ENCODE results near the gene PLEKHA7. TPM values are rescaled to one million over a fixed set of nuclear protein-coding genes. Genes with fewer than 3 reads are reported as not detected.
"Not testable (repeated sequence)": the region's sequence is repeated elsewhere in the genome, so short reads cannot be mapped to it uniquely, and the experiment has no call there.

The PLEKHA7 gene
- total and polyA plus RNA-seq, 2 donors = 2.0 to 7.3 TPM

- H3K27ac ChIP-seq (ENCODE audit: low read depth in 1 of 2, low read length in 1 of 2) = no peak overlapping the region
- H3K4me1 ChIP-seq (ENCODE audit: control insufficient read depth in 2 of 2, insufficient read depth in 2 of 2, low read length in 2 of 2) = no peaks in the 10 kb centered on the region
Measured at GRCh38 chr11:16879690-16880089, 134.5 kb downstream of the PLEKHA7 start.

GRCh38 chr11:16876837-16877236 lies 137.4 kb downstream of the PLEKHA7 start:
- H3K4me3 ChIP-seq (ENCODE audit: low read length in 2 of 2) = no peak overlapping the region
- WGBS = 91% methylated on average over 3 of the region's 3 CpGs
- no peaks in the 10 kb centered on the region for H3K36me3 ChIP-seq (ENCODE audit: control insufficient read depth in 2 of 2, insufficient read depth in 2 of 2, low read length in 1 of 2)
- H3K4me1 ChIP-seq (ENCODE audit: control insufficient read depth in 2 of 2, insufficient read depth in 2 of 2, low read length in 2 of 2) = no peaks in the 10 kb centered on the region
- no peak for DNase-seq (ENCODE audit: low read depth in 6 of 9, low spot score in 9 of 9)
- H3K27me3 ChIP-seq (ENCODE audit: control insufficient read depth in 2 of 2, insufficient read depth in 1 of 2, low read length in 1 of 2) = no peaks in the 10 kb centered on the region
- no peak overlapping the region for H3K27ac ChIP-seq (ENCODE audit: low read depth in 1 of 2, low read length in 1 of 2)
- no peaks in the 10 kb centered on the region for H3K9me3 ChIP-seq (ENCODE audit: control insufficient read depth in 2 of 2, insufficient read depth in 1 of 2, low read length in 1 of 2)

More at GRCh38 chr11:16879690-16880089, 134.5 kb downstream of the PLEKHA7 start:
- Histone ChIP-seq H3K9me3 (ENCODE audit: control insufficient read depth in 2 of 2, insufficient read depth in 1 of 2, low read length in 1 of 2) (no peaks in the 10 kb centered on the region), H3K27me3 (ENCODE audit: control insufficient read depth in 2 of 2, insufficient read depth in 1 of 2, low read length in 1 of 2) (no peaks in the 10 kb centered on the region), H3K4me3 (ENCODE audit: low read length in 2 of 2) (no peak overlapping the region), H3K36me3 (ENCODE audit: control insufficient read depth in 2 of 2, insufficient read depth in 2 of 2, low read length in 1 of 2) (no peaks in the 10 kb centered on the region)
- WGBS = 99% methylated on average over 2 of the region's 2 CpGs
- no peak for DNase-seq (ENCODE audit: low read depth in 6 of 9, low spot score in 9 of 9)

- no peak overlapping the region for H3K4me3 ChIP-seq (ENCODE audit: low read length in 2 of 2)
- H3K4me1 ChIP-seq (ENCODE audit: control insufficient read depth in 2 of 2, insufficient read depth in 2 of 2, low read length in 2 of 2) = no peaks in the 10 kb centered on the region
- no peaks in the 10 kb centered on the region for H3K27me3 ChIP-seq (ENCODE audit: control insufficient read depth in 2 of 2, insufficient read depth in 1 of 2, low read length in 1 of 2)
- no peaks in the 10 kb centered on the region for H3K36me3 ChIP-seq (ENCODE audit: control insufficient read depth in 2 of 2, insufficient read depth in 2 of 2, low read length in 1 of 2)
- no peaks in the 10 kb centered on the region for H3K9me3 ChIP-seq (ENCODE audit: control insufficient read depth in 2 of 2, insufficient read depth in 1 of 2, low read length in 1 of 2)
- DNase-seq (ENCODE audit: low read depth in 6 of 9, low spot score in 9 of 9) = no peak
- no peak overlapping the region for H3K27ac ChIP-seq (ENCODE audit: low read depth in 1 of 2, low read length in 1 of 2)
- WGBS = 93% methylated on average over 5 of the region's 5 CpGs
Measured at GRCh38 chr11:16876053-16876752, 138.0 kb downstream of the PLEKHA7 start.

- Histone ChIP-seq H3K9me3 (ENCODE audit: control insufficient read depth in 2 of 2, insufficient read depth in 1 of 2, low read length in 1 of 2) (no peaks in the 10 kb centered on the region), H3K36me3 (ENCODE audit: control insufficient read depth in 2 of 2, insufficient read depth in 2 of 2, low read length in 1 of 2) (no peaks in the 10 kb centered on the region), H3K27me3 (ENCODE audit: control insufficient read depth in 2 of 2, insufficient read depth in 1 of 2, low read length in 1 of 2) (no peaks in the 10 kb centered on the region), H3K4me1 (ENCODE audit: control insufficient read depth in 2 of 2, insufficient read depth in 2 of 2, low read length in 2 of 2) (no peaks in the 10 kb centered on the region), H3K27ac (ENCODE audit: low read depth in 1 of 2, low read length in 1 of 2) (no peak overlapping the region), H3K4me3 (ENCODE audit: low read length in 2 of 2) (no peak overlapping the region)
- DNase-seq (ENCODE audit: low read depth in 6 of 9, low spot score in 9 of 9) = no peak
- 97% methylated on average over 4 of the region's 4 CpGs for WGBS
Measured at GRCh38 chr11:16874275-16874975, 139.8 kb downstream of the PLEKHA7 start.

- H3K4me1 ChIP-seq (ENCODE audit: control insufficient read depth in 2 of 2, insufficient read depth in 2 of 2, low read length in 2 of 2) = no peaks in the 10 kb centered on the region
- H3K27ac ChIP-seq (ENCODE audit: low read depth in 1 of 2, low read length in 1 of 2) = no peak overlapping the region
- 83% methylated on average over 2 of the region's 2 CpGs for WGBS
- H3K4me3 ChIP-seq (ENCODE audit: low read length in 2 of 2) = no peak overlapping the region
- no peaks in the 10 kb centered on the region for H3K36me3 ChIP-seq (ENCODE audit: control insufficient read depth in 2 of 2, insufficient read depth in 2 of 2, low read length in 1 of 2)
- no peaks in the 10 kb centered on the region for H3K9me3 ChIP-seq (ENCODE audit: control insufficient read depth in 2 of 2, insufficient read depth in 1 of 2, low read length in 1 of 2)
- no peak for DNase-seq (ENCODE audit: low read depth in 6 of 9, low spot score in 9 of 9)
- no peaks in the 10 kb centered on the region for H3K27me3 ChIP-seq (ENCODE audit: control insufficient read depth in 2 of 2, insufficient read depth in 1 of 2, low read length in 1 of 2)
Measured at GRCh38 chr11:16873289-16873688, 140.9 kb downstream of the PLEKHA7 start.

- H3K4me3 ChIP-seq (ENCODE audit: low read length in 2 of 2) = no peak overlapping the region
- no peaks in the 10 kb centered on the region for H3K36me3 ChIP-seq (ENCODE audit: control insufficient read depth in 2 of 2, insufficient read depth in 2 of 2, low read length in 1 of 2)
- no peak overlapping the region for H3K27ac ChIP-seq (ENCODE audit: low read depth in 1 of 2, low read length in 1 of 2)
- no peak for DNase-seq (ENCODE audit: low read depth in 6 of 9, low spot score in 9 of 9)
- WGBS = 88% methylated on average over 5 of the region's 5 CpGs
- no peaks in the 10 kb centered on the region for H3K27me3 ChIP-seq (ENCODE audit: control insufficient read depth in 2 of 2, insufficient read depth in 1 of 2, low read length in 1 of 2)
- H3K4me1 ChIP-seq (ENCODE audit: control insufficient read depth in 2 of 2, insufficient read depth in 2 of 2, low read length in 2 of 2) = no peaks in the 10 kb centered on the region
- no peaks in the 10 kb centered on the region for H3K9me3 ChIP-seq (ENCODE audit: control insufficient read depth in 2 of 2, insufficient read depth in 1 of 2, low read length in 1 of 2)
Measured at GRCh38 chr11:16871368-16871767, 142.8 kb downstream of the PLEKHA7 start.

- DNase-seq (ENCODE audit: low read depth in 6 of 9, low spot score in 9 of 9) = no peak
- WGBS = 88% methylated on average over 1 of the region's 1 CpG
- H3K4me1 ChIP-seq (ENCODE audit: control insufficient read depth in 2 of 2, insufficient read depth in 2 of 2, low read length in 2 of 2) = no peaks in the 10 kb centered on the region
Measured at GRCh38 chr11:16867097-16867496, 147.1 kb downstream of the PLEKHA7 start.

GRCh38 chr11:16864428-16864827 lies 149.8 kb downstream of the PLEKHA7 start:
- H3K36me3 ChIP-seq (ENCODE audit: control insufficient read depth in 2 of 2, insufficient read depth in 2 of 2, low read length in 1 of 2); H3K4me1 ChIP-seq (ENCODE audit: control insufficient read depth in 2 of 2, insufficient read depth in 2 of 2, low read length in 2 of 2); H3K4me3 ChIP-seq (ENCODE audit: low read length in 2 of 2); DNase-seq (ENCODE audit: low read depth in 6 of 9, low spot score in 9 of 9); H3K27ac ChIP-seq (ENCODE audit: low read depth in 1 of 2, low read length in 1 of 2); H3K9me3 ChIP-seq (ENCODE audit: control insufficient read depth in 2 of 2, insufficient read depth in 1 of 2, low read length in 1 of 2); H3K27me3 ChIP-seq (ENCODE audit: control insufficient read depth in 2 of 2, insufficient read depth in 1 of 2, low read length in 1 of 2): not testable (repeated sequence)
- 95% methylated on average over 1 of the region's 1 CpG for WGBS

More at GRCh38 chr11:16867097-16867496, 147.1 kb downstream of the PLEKHA7 start:
- H3K9me3 ChIP-seq (ENCODE audit: control insufficient read depth in 2 of 2, insufficient read depth in 1 of 2, low read length in 1 of 2) = no peaks in the 10 kb centered on the region
- H3K36me3 ChIP-seq (ENCODE audit: control insufficient read depth in 2 of 2, insufficient read depth in 2 of 2, low read length in 1 of 2) = no peaks in the 10 kb centered on the region
- no peak overlapping the region for H3K27ac ChIP-seq (ENCODE audit: low read depth in 1 of 2, low read length in 1 of 2)
- H3K27me3 ChIP-seq (ENCODE audit: control insufficient read depth in 2 of 2, insufficient read depth in 1 of 2, low read length in 1 of 2) = no peaks in the 10 kb centered on the region
- H3K4me3 ChIP-seq (ENCODE audit: low read length in 2 of 2) = no peak overlapping the region

GRCh38 chr11:16863389-16863788 lies 150.8 kb downstream of the PLEKHA7 start:
- H3K36me3 ChIP-seq (ENCODE audit: control insufficient read depth in 2 of 2, insufficient read depth in 2 of 2, low read length in 1 of 2) = no peaks in the 10 kb centered on the region
- H3K27me3 ChIP-seq (ENCODE audit: control insufficient read depth in 2 of 2, insufficient read depth in 1 of 2, low read length in 1 of 2) = no peaks in the 10 kb centered on the region
- DNase-seq (ENCODE audit: low read depth in 6 of 9, low spot score in 9 of 9) = no peak
- 79% methylated on average over 10 of the region's 10 CpGs for WGBS
- H3K4me3 ChIP-seq (ENCODE audit: low read length in 2 of 2) = no peak overlapping the region
- H3K4me1 ChIP-seq (ENCODE audit: control insufficient read depth in 2 of 2, insufficient read depth in 2 of 2, low read length in 2 of 2) = no peaks in the 10 kb centered on the region
- no peaks in the 10 kb centered on the region for H3K9me3 ChIP-seq (ENCODE audit: control insufficient read depth in 2 of 2, insufficient read depth in 1 of 2, low read length in 1 of 2)
- no peak overlapping the region for H3K27ac ChIP-seq (ENCODE audit: low read depth in 1 of 2, low read length in 1 of 2)

All from thymus (tissue), 11 donors.